Activated effector memory CD4-positive, alpha-beta T cell treated with anti-CD3 and anti-CD28 coated beads, Interleukin-2, amount 50 U/mL, for 16 hours (primary cell): ENCODE data around the gene DXO.
"Not testable (repeated sequence)": the region's sequence is repeated elsewhere in the genome, so short reads cannot be mapped to it uniquely, and the experiment has no call there.

Source experiments
- DNase-seq: peaks from one replicate; pipeline ENCODE4 v3.0.0-alpha.2; 2020

Gene DXO

GRCh38 chr6:31971993-31972708 is at the start of gene DXO:
Gene DXO (minus strand): TSS chr6:31972138. CDS start chr6:31971675, 463 bp downstream.
- peak; percentile 99 for DNase-seq

- DNase-seq = not testable (repeated sequence)
These were observed 42.6 kb upstream of the DXO start, which contains the start of gene C4B for GRCh38 chr6:32014547-32014946. Gene C4B (plus strand): TSS chr6:32014795. CDS start chr6:32014846, 51 bp downstream.

- DNase-seq = not testable (repeated sequence)
These were observed 41.8 kb upstream of the DXO start for GRCh38 chr6:32013738-32014137.

GRCh38 chr6:32012941-32013617 is 41.1 kb upstream of the DXO start:
- not testable (repeated sequence) for DNase-seq

GRCh38 chr6:32010856-32011530 is 39.1 kb upstream of the DXO start:
- DNase-seq = not testable (repeated sequence)

GRCh38 chr6:32009537-32009936 is 37.6 kb upstream of the DXO start:
- DNase-seq = not testable (repeated sequence)

- not testable (repeated sequence) for DNase-seq
These were observed 36.7 kb upstream of the DXO start for GRCh38 chr6:32008616-32009015.

GRCh38 chr6:32008037-32008436 is 36.1 kb upstream of the DXO start:
- not testable (repeated sequence) for DNase-seq

- not testable (repeated sequence) for DNase-seq
These were observed 35.1 kb upstream of the DXO start for GRCh38 chr6:32007086-32007485.

- DNase-seq = peak; percentile 47
These were observed 34.1 kb upstream of the DXO start for GRCh38 chr6:32005991-32006529.

GRCh38 chr6:32005538-32005880 is 33.6 kb upstream of the DXO start:
- not testable (repeated sequence) for DNase-seq

- not testable (repeated sequence) for DNase-seq
These were observed 33.1 kb upstream of the DXO start for GRCh38 chr6:32004864-32005537.

GRCh38 chr6:32004393-32004792 is 32.5 kb upstream of the DXO start:
- not testable (repeated sequence) for DNase-seq

- DNase-seq = not testable (repeated sequence)
These were observed 31.4 kb upstream of the DXO start for GRCh38 chr6:32003301-32003700.

- DNase-seq = not testable (repeated sequence)
These were observed 30.8 kb upstream of the DXO start for GRCh38 chr6:32002546-32003268.

- DNase-seq = not testable (repeated sequence)
These were observed 24.4 kb upstream of the DXO start for GRCh38 chr6:31996385-31996784.

- not testable (repeated sequence) for DNase-seq
These were observed 22.5 kb upstream of the DXO start for GRCh38 chr6:31994421-31994820.

- not testable (repeated sequence) for DNase-seq
These were observed 17.4 kb upstream of the DXO start for GRCh38 chr6:31989363-31989762.

- not testable (repeated sequence) for DNase-seq
These were observed 9.8 kb upstream of the DXO start, which contains the start of gene C4A for GRCh38 chr6:31981744-31982143. Gene C4A (plus strand): TSS chr6:31982057. CDS start chr6:31982108, 51 bp downstream.

- DNase-seq = not testable (repeated sequence)
These were observed 9.1 kb upstream of the DXO start for GRCh38 chr6:31980998-31981397.

GRCh38 chr6:31980195-31980876 is 8.4 kb upstream of the DXO start:
- peak; percentile 46 for DNase-seq
